ENCODE measurements around the gene ZNF783.

GRCh38 chr7:149302865-149303264 is 40.9 kb downstream of the ZNF783 start:
- TF ChIP-seq CTCF (optimal IDR thresholded peaks at IDR 0.05 in 1 of 3, IDR thresholded peaks at IDR 0.05 in 1 of 3, conservative IDR thresholded peaks at IDR 0.05 in 1 of 3; ENCODE audit: extremely low read depth in 1 of 3, insufficient read depth in 2 of 3, low read length in 3 of 3): no peak
- TF ChIP-seq EZH2 (IDR thresholded peaks at IDR 0.05; ENCODE audit: low read length): no peak
